Activated CD8-positive, alpha-beta T cell treated with anti-CD3 and anti-CD28 coated beads for 36 hours (primary cell): ENCODE data around the gene KRTAP21-1. TPM values are rescaled to one million over a fixed set of nuclear protein-coding genes. Genes with fewer than 3 reads are reported as not detected.

Experiments
- ATAC-seq: fragments of 200-7000 bp; cut with Tn5 transposase; one replicate; pipeline ENCODE4 v1.10.0; 2021; ENCODE audit warnings: mild to moderate bottlenecking, moderate library complexity
- CTCF ChIA-PET: fragments of 350-600 bp; sonication (Branson Sonifier 250); formaldehyde crosslinking; loops from one replicate; lab custom pipeline; 2021; ENCODE audit warnings: antibody characterized with exemption; lab: Charles Lee
- POLR2A ChIA-PET: fragments of 350-600 bp; sonication (Branson Sonifier 250); formaldehyde crosslinking; loops from one replicate; lab custom pipeline; 2021; ENCODE audit warnings: antibody characterized with exemption; lab: Charles Lee
- DNase-seq: peaks from one replicate; pipeline ENCODE4 v3.0.0-alpha.2; 2020
- H3K27ac Mint-ChIP-seq: one replicate; pipeline ENCODE4 v1.8.0; 2021; ENCODE audit warnings: mild to moderate bottlenecking, mixed read lengths
- H3K27me3 Mint-ChIP-seq: one replicate; pipeline ENCODE4 v1.8.0; 2021; ENCODE audit warnings: mixed read lengths
- H3K36me3 Mint-ChIP-seq: one replicate; pipeline ENCODE4 v1.8.0; 2021; ENCODE audit warnings: low read depth, mixed read lengths
- H3K4me1 Mint-ChIP-seq: one replicate; pipeline ENCODE4 v1.8.0; 2021; ENCODE audit warnings: low read depth, mixed read lengths
- H3K4me3 Mint-ChIP-seq: one replicate; pipeline ENCODE4 v1.8.0; 2021; ENCODE audit warnings: mild to moderate bottlenecking, moderate library complexity, mixed read lengths
- H3K9me3 Mint-ChIP-seq: one replicate; pipeline ENCODE4 v1.8.0; 2021; ENCODE audit warnings: mixed read lengths
- intact Hi-C: fragments of 100-400 bp; cut with micrococcal nuclease; formaldehyde crosslinking; loops from one replicate; pipeline ENCODE4 v1.10.0; 2022
- total RNA-seq, 2 experiments: library from RNA; stranded (reverse); gene quantifications; one replicate each; pipeline ENCODE4 v1.2.3, GENCODE V29; 2021
- TF ChIP-seq, protein P1 (sequence below): fragments of 200-600 bp; IDR thresholded peaks from one replicate; pipeline ENCODE4 v1.8.0; 2022; ENCODE audit warnings: antibody characterized with exemption, mild to moderate bottlenecking

KRTAP21-1 gene
- total RNA-seq, 2 experiments from 2014 or later, result not detected

DNA sequence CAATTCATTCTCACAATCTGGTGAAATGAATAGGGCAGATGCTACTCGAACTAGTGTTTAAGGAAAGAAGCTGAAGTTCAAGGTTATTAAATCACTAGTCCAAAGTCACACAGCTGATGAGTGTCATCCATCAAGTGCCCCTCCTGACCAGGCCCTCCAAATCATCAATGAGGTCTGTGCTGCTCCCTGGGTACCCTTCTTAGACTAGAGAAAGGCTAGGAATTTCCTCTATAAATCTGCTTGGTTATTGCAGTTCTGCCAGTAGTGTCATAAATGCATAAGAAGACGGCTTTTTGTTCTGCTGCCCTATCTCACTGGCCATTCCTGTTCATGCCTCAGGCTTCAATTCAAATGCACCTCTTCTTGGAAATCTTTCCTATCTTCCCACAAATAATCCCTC is 5.5 kb upstream of the KRTAP21-1 start:
- CTCF ChIA-PET, result no interaction called here
- Mint-ChIP-seq H3K27ac (no peak overlapping the region), H3K4me3 (no peak overlapping the region), H3K36me3 (no peaks in the 10 kb centered on the region), H3K4me1 (no peaks in the 10 kb centered on the region), H3K27me3 (peaks cover 5% of the 10 kb centered on the region), H3K9me3 (peaks cover 3% of the 10 kb centered on the region)
- ATAC-seq (no peak), DNase-seq (no peak)
- TF ChIP-seq, protein P1, sequence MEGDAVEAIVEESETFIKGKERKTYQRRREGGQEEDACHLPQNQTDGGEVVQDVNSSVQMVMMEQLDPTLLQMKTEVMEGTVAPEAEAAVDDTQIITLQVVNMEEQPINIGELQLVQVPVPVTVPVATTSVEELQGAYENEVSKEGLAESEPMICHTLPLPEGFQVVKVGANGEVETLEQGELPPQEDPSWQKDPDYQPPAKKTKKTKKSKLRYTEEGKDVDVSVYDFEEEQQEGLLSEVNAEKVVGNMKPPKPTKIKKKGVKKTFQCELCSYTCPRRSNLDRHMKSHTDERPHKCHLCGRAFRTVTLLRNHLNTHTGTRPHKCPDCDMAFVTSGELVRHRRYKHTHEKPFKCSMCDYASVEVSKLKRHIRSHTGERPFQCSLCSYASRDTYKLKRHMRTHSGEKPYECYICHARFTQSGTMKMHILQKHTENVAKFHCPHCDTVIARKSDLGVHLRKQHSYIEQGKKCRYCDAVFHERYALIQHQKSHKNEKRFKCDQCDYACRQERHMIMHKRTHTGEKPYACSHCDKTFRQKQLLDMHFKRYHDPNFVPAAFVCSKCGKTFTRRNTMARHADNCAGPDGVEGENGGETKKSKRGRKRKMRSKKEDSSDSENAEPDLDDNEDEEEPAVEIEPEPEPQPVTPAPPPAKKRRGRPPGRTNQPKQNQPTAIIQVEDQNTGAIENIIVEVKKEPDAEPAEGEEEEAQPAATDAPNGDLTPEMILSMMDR, result no peak
- POLR2A ChIA-PET, result no interaction called here
- intact Hi-C loops, result no loop called here

DNA sequence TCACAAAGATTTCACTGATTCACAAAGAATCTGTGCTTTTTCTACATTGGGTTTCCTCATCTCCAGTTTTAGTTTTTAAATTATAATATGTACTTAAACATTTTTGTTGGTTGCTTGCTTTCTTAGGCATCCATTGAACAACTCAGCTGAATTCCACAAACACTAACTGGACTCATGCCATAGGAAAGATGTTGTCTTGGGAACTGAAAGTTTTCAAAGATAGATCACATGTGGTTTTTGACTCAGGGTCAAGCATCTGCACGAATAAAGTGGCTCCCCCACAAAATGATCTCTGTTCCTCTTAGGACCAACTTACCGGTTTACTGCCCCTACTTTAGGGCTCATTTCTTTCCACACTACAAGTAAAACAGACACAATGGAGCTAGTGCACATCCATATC is 3.1 kb upstream of the KRTAP21-1 start:
- intact Hi-C loops, result no loop called here
- no peak overlapping the region for H3K4me3 Mint-ChIP-seq
- H3K27ac Mint-ChIP-seq, result no peak overlapping the region
- no peaks in the 10 kb centered on the region for H3K4me1 Mint-ChIP-seq
- TF ChIP-seq, protein P1, result no peak
- no peak for ATAC-seq
- peaks cover 3% of the 10 kb centered on the region for H3K9me3 Mint-ChIP-seq
- POLR2A ChIA-PET, result no interaction called here
- CTCF ChIA-PET, result no interaction called here
- peaks cover 7% of the 10 kb centered on the region for H3K27me3 Mint-ChIP-seq
- DNase-seq, result no peak
- no peaks in the 10 kb centered on the region for H3K36me3 Mint-ChIP-seq

DNA sequence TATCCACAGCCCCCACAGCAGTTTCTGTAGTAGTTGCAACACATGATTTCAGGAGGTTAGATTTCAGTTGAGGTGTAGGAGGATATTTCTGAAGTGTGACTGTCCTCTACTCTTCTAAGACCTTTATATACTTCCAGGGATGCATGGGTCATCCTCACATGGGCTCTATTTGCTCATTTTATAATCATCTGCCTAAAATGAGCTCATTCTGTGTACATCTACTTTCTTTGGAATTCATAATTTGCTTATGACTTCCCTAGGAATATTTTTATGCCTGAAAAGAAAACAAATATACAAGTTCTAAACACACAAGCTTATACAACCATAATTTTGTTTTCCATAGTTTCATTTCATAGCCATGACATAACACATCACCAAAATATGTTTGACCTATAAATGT is 8.1 kb downstream of the KRTAP21-1 start, which contains the start of gene KRTAP21-2:
Gene KRTAP21-2, minus strand, starts transcription at position 101 of the 400 bp plus-strand sequence. Its CDS starts 57 bp downstream, at position 44.
- Mint-ChIP-seq H3K4me3 (no peak within 1 kb of the TSS), H3K27ac (no peak within 1 kb of the TSS), H3K27me3 (no peaks in the 10 kb centered on the region), H3K9me3 (no peaks in the 10 kb centered on the region), H3K4me1 (no peaks in the 10 kb centered on the region), H3K36me3 (no peaks in the 10 kb centered on the region)
- ATAC-seq (no peak), DNase-seq (no peak)
- CTCF ChIA-PET, result no interaction called here
- TF ChIP-seq, protein P1, result no peak
- POLR2A ChIA-PET, result no interaction called here
- intact Hi-C loops, result no loop called here

DNA sequence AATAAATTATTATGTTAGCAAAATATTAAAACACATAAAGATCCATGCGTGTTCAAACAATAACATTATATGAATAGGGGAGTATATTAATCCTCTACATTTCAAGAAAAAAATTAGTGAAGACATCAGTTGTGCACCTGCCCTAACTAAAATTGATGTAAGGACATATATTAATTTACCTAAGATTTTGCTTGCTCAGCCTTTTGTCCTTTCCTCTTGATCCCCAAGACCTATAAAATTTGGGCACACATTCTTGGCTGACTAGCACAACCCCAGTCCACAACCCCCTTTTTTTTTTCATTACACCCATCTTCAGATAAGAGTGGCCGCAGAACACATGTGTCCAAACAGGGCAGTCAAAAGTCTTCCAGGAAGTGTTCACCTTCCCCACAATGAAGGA is 14.8 kb downstream of the KRTAP21-1 start:
- no peak overlapping the region for H3K27ac Mint-ChIP-seq
- DNase-seq (no peak), ATAC-seq (no peak)
- H3K4me3 Mint-ChIP-seq, result no peak overlapping the region
- intact Hi-C loops, result no loop called here
- TF ChIP-seq, protein P1, result no peak
- ChIA-PET POLR2A (no interaction called here), CTCF (no interaction called here)
- H3K4me1 Mint-ChIP-seq, result no peaks in the 10 kb centered on the region
- peaks cover 3% of the 10 kb centered on the region for H3K27me3 Mint-ChIP-seq
- no peaks in the 10 kb centered on the region for H3K9me3 Mint-ChIP-seq
- H3K36me3 Mint-ChIP-seq, result no peaks in the 10 kb centered on the region

DNA sequence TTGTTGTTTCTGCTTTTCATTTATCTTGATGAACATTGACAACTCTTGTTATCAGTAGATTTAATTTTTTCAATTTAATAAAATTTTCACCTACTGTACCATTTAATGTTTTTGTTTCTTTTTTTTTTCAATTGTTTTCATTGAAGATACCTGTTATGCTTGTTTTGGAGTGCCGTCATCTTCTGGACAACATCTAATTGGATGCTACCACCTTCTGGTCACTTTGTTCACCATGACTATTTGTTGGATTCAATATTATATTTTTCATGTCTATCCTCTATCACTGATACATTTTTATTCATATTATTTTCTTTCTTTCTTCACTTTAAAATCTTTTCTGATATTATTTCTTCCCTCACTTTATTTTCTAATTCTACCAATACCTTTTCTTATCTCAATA is 22.2 kb downstream of the KRTAP21-1 start:
- ATAC-seq, result no peak
- no peak overlapping the region for H3K4me3 Mint-ChIP-seq
- H3K9me3 Mint-ChIP-seq, result peaks cover 2% of the 10 kb centered on the region
- peaks cover 9% of the 10 kb centered on the region for H3K27me3 Mint-ChIP-seq
- no peaks in the 10 kb centered on the region for H3K36me3 Mint-ChIP-seq
- H3K4me1 Mint-ChIP-seq, result no peaks in the 10 kb centered on the region
- CTCF ChIA-PET, result no interaction called here
- POLR2A ChIA-PET, result no interaction called here
- no peak for DNase-seq
- TF ChIP-seq, protein P1, result no peak
- intact Hi-C loops, result no loop called here
- H3K27ac Mint-ChIP-seq, result no peak overlapping the region
